COR-L47 (cell line): ENCODE results near the gene TIMM10B.

Experiments used
- DNase-seq: peaks from one replicate; lab custom pipeline; 2025; lab: John Stamatoyannopoulos, UW

TIMM10B gene

GRCh38 chr11:6481012-6481923 is at the start of gene TIMM10B, which contains the start of gene ARFIP2:
Gene TIMM10B, plus strand, starts transcription at chr11:6481501. Its CDS starts 16 bp downstream, at chr11:6481517.
Gene ARFIP2, minus strand, starts transcription at chr11:6481331. Its CDS starts 910 bp downstream, at chr11:6480421.
- DNase-seq = peak; percentile 96

- no peak for DNase-seq
These were observed 49.4 kb upstream of the TIMM10B start for GRCh38 chr11:6431861-6432260.

GRCh38 chr11:6433998-6434660 is 47.2 kb upstream of the TIMM10B start:
- DNase-seq = no peak

- no peak for DNase-seq
These were observed 43.9 kb upstream of the TIMM10B start for GRCh38 chr11:6437423-6437822.

- DNase-seq = no peak
These were observed 43.3 kb upstream of the TIMM10B start for GRCh38 chr11:6437993-6438392.

- peak; percentile 39 for DNase-seq
These were observed 42.2 kb upstream of the TIMM10B start for GRCh38 chr11:6438979-6439571.

- no peak for DNase-seq
These were observed 40.4 kb upstream of the TIMM10B start, which contains the start of gene HPX for GRCh38 chr11:6440906-6441358. Gene HPX, minus strand, starts transcription at chr11:6440987. Its CDS starts 24 bp downstream, at chr11:6440963.

- DNase-seq = no peak
These were observed 38.9 kb upstream of the TIMM10B start for GRCh38 chr11:6442441-6442840.

GRCh38 chr11:6443269-6444003 is 37.9 kb upstream of the TIMM10B start:
- no peak for DNase-seq

- no peak for DNase-seq
These were observed 32.7 kb upstream of the TIMM10B start for GRCh38 chr11:6448574-6448973.

- no peak for DNase-seq
These were observed 29.1 kb upstream of the TIMM10B start for GRCh38 chr11:6452219-6452618.

- no peak for DNase-seq
These were observed 28.1 kb upstream of the TIMM10B start for GRCh38 chr11:6453152-6453551.

- no peak for DNase-seq
These were observed 26.2 kb upstream of the TIMM10B start for GRCh38 chr11:6455070-6455469.

GRCh38 chr11:6456361-6457073 is 24.8 kb upstream of the TIMM10B start:
- DNase-seq = no peak

- no peak for DNase-seq
These were observed 23.6 kb upstream of the TIMM10B start for GRCh38 chr11:6457581-6458320.

GRCh38 chr11:6458352-6459098 is 22.8 kb upstream of the TIMM10B start:
- no peak for DNase-seq

GRCh38 chr11:6459099-6459450 is 22.2 kb upstream of the TIMM10B start:
- DNase-seq = no peak

- DNase-seq = peak; percentile 90
These were observed 12.4 kb upstream of the TIMM10B start for GRCh38 chr11:6468712-6469495.

GRCh38 chr11:6469599-6469998 is 11.7 kb upstream of the TIMM10B start:
- DNase-seq = no peak
